ENCODE data around the gene CMAS. TPM values are rescaled to one million over a fixed set of nuclear protein-coding genes. Genes with fewer than 3 reads are reported as not detected.
"Not testable (repeated sequence)": the region's sequence is repeated elsewhere in the genome, so short reads cannot be mapped to it uniquely, and the experiment has no call there.

The CMAS gene
- total and polyA plus RNA-seq, 4 experiments from 2014 or later = 20.1 to 54.0 (median 32.7) TPM

- H3K27me3 ChIP-seq (ENCODE audit: insufficient read depth, low read length) = no peaks in the 10 kb centered on the region
- H3K27me3 Mint-ChIP-seq = no peaks in the 10 kb centered on the region
- H3K27ac ChIP-seq (ENCODE audit: low read depth, low read length) = peak overlapping the region; percentile 75
- peak overlapping the region; percentile 90 to 98 (median 96) for H3K4me3 Mint-ChIP-seq
- no peaks in the 10 kb centered on the region for H3K9me3 ChIP-seq (ENCODE audit: control insufficient read depth in 1 of 2, low read length in 2 of 2)
- peaks cover 35% of the 10 kb centered on the region for H3K4me1 ChIP-seq (ENCODE audit: insufficient read depth, low read length)
- POLR2A ChIA-PET (ENCODE audit: partially characterized antibody) = interaction anchor here (1.5 to 2.6 kb wide), 4 partner anchors 10 to 497 kb away, joined by 6 to 16 read pairs (median 11); partner anchors contain the start of genes C2CD5 and LDHB
- DNase-seq = no peak
- H3K36me3 ChIP-seq (ENCODE audit: insufficient read depth, low read length) = no peaks in the 10 kb centered on the region
- peaks cover 35 to 54% (median 42%) of the 10 kb centered on the region in 4 donors for H3K4me1 Mint-ChIP-seq
- peak overlapping the region; percentile 87 to 91 for H3K4me3 ChIP-seq (ENCODE audit: low read length in 2 of 2)
- peaks cover 5 to 6% of the 10 kb centered on the region in 2 donors for H3K36me3 Mint-ChIP-seq
- intact Hi-C loops (cut with micrococcal nuclease) = loop anchor here (1.0 to 5.0 kb wide), 4 partner anchors 288 to 580 kb away; partner anchors contain the start of genes C2CD5, ETNK1, GOLT1B and RECQL
- CTCF ChIA-PET (ENCODE audit: partially characterized antibody) = interaction anchor here (0.8 to 2.5 kb wide), 6 partner anchors 10 to 482 kb away, joined by 3 to 7 read pairs (median 3); no protein-coding TSS in a partner anchor
- no peaks in the 10 kb centered on the region for H3K9me3 Mint-ChIP-seq
- peak overlapping the region; percentile 85 to 95 (median 91) for H3K27ac Mint-ChIP-seq
Measured at GRCh38 chr12:22046968-22047390, 961 bp downstream of the CMAS start.

GRCh38 chr12:22047494-22047893 is 1.5 kb downstream of the CMAS start:
- Mint-ChIP-seq H3K36me3 (peaks cover 5 to 6% of the 10 kb centered on the region in 2 donors), H3K4me1 (peaks cover 35 to 54% (median 42%) of the 10 kb centered on the region in 4 donors)

GRCh38 chr12:22048351-22049041 is 2.5 kb downstream of the CMAS start:
- no peak overlapping the region for H3K4me3 ChIP-seq (ENCODE audit: low read length in 2 of 2)
- H3K27me3 ChIP-seq (ENCODE audit: insufficient read depth, low read length) = no peaks in the 10 kb centered on the region
- no peaks in the 10 kb centered on the region for H3K27me3 Mint-ChIP-seq
- peaks cover 35 to 54% (median 43%) of the 10 kb centered on the region in 4 donors for H3K4me1 Mint-ChIP-seq
- POLR2A ChIA-PET (ENCODE audit: partially characterized antibody) = no interaction called here
- H3K4me3 Mint-ChIP-seq = peak overlapping the region in 5 of 8 donors; percentile 13 to 69 (median 48)
- H3K9me3 ChIP-seq (ENCODE audit: control insufficient read depth in 1 of 2, low read length in 2 of 2) = no peaks in the 10 kb centered on the region
- no peak overlapping the region for H3K27ac ChIP-seq (ENCODE audit: low read depth, low read length)
- CTCF ChIA-PET (ENCODE audit: partially characterized antibody) = interaction anchor here (1.0 kb wide), 1 partner anchor 352 kb away, joined by 4 read pairs; no protein-coding TSS in a partner anchor
- H3K4me1 ChIP-seq (ENCODE audit: insufficient read depth, low read length) = peaks cover 35% of the 10 kb centered on the region
- no peaks in the 10 kb centered on the region for H3K36me3 ChIP-seq (ENCODE audit: insufficient read depth, low read length)
- no peak for DNase-seq
- peaks cover 5 to 6% of the 10 kb centered on the region in 2 donors for H3K36me3 Mint-ChIP-seq
- intact Hi-C loops (cut with micrococcal nuclease) = loop anchor here (5.0 kb wide), 1 partner anchor 579 kb away; the partner anchor contains the start of gene ETNK1
- peak overlapping the region in 2 of 7 donors; percentile 20 to 53 for H3K27ac Mint-ChIP-seq
- no peaks in the 10 kb centered on the region for H3K9me3 Mint-ChIP-seq

More at GRCh38 chr12:22047494-22047893, 1.5 kb downstream of the CMAS start:
- Histone ChIP-seq H3K36me3 (ENCODE audit: insufficient read depth, low read length) (no peaks in the 10 kb centered on the region), H3K27ac (ENCODE audit: low read depth, low read length) (no peak overlapping the region), H3K27me3 (ENCODE audit: insufficient read depth, low read length) (no peaks in the 10 kb centered on the region), H3K9me3 (ENCODE audit: control insufficient read depth in 1 of 2, low read length in 2 of 2) (no peaks in the 10 kb centered on the region), H3K4me3 (ENCODE audit: low read length in 2 of 2) (no peak overlapping the region), H3K4me1 (ENCODE audit: insufficient read depth, low read length) (peaks cover 35% of the 10 kb centered on the region)
- no peak for DNase-seq
- ChIA-PET POLR2A (ENCODE audit: partially characterized antibody) (interaction anchor here (2.0 to 2.6 kb wide), 2 partner anchors 288 to 497 kb away, joined by 9 to 13 read pairs; partner anchors contain the start of gene C2CD5), CTCF (ENCODE audit: partially characterized antibody) (interaction anchor here (1.0 to 2.5 kb wide), 4 partner anchors 53 to 482 kb away, joined by 3 to 7 read pairs (median 4); no protein-coding TSS in a partner anchor)
- Mint-ChIP-seq H3K4me3 (peak overlapping the region in 7 of 8 donors; percentile 4 to 98 (median 95)), H3K9me3 (no peaks in the 10 kb centered on the region), H3K27me3 (no peaks in the 10 kb centered on the region), H3K27ac (peak overlapping the region in 3 of 7 donors; percentile 22 to 87 (median 55))
- intact Hi-C loops (cut with micrococcal nuclease) = loop anchor here (2.0 to 5.0 kb wide), 2 partner anchors 547 to 580 kb away; partner anchors contain the start of genes ETNK1, GOLT1B and RECQL

- Histone ChIP-seq H3K9me3 (ENCODE audit: control insufficient read depth in 1 of 2, low read length in 2 of 2) (no peaks in the 10 kb centered on the region), H3K4me3 (ENCODE audit: low read length in 2 of 2) (no peak overlapping the region), H3K36me3 (ENCODE audit: insufficient read depth, low read length) (no peaks in the 10 kb centered on the region), H3K27me3 (ENCODE audit: insufficient read depth, low read length) (no peaks in the 10 kb centered on the region), H3K4me1 (ENCODE audit: insufficient read depth, low read length) (peaks cover 35% of the 10 kb centered on the region), H3K27ac (ENCODE audit: low read depth, low read length) (no peak overlapping the region)
- Mint-ChIP-seq H3K36me3 (peaks cover 5 to 6% of the 10 kb centered on the region in 2 donors), H3K27ac (peak overlapping the region in 1 of 7 donors; percentile 25), H3K9me3 (no peaks in the 10 kb centered on the region), H3K4me1 (peaks cover 36 to 54% (median 43%) of the 10 kb centered on the region in 4 donors), H3K27me3 (no peaks in the 10 kb centered on the region), H3K4me3 (no peak overlapping the region)
- DNase-seq = no peak
- ChIA-PET CTCF (ENCODE audit: partially characterized antibody) (interaction anchor here (1.1 kb wide), 2 partner anchors 31 to 352 kb away, joined by 3 read pairs; no protein-coding TSS in a partner anchor), POLR2A (ENCODE audit: partially characterized antibody) (interaction anchor here (0.6 to 1.6 kb wide), 2 partner anchors 11 to 392 kb away, joined by 3 to 4 read pairs; partner anchors contain the start of gene LDHB)
- intact Hi-C loops (cut with micrococcal nuclease) = no loop called here
Measured at GRCh38 chr12:22050078-22050477, 4.1 kb downstream of the CMAS start.

GRCh38 chr12:22051114-22051698 is 5.2 kb downstream of the CMAS start:
- Mint-ChIP-seq H3K9me3 (no peaks in the 10 kb centered on the region), H3K27ac (peak overlapping the region in 1 of 7 donors; percentile 25), H3K4me3 (no peak overlapping the region)

GRCh38 chr12:22052994-22053393 is 7.0 kb downstream of the CMAS start:
- H3K27ac ChIP-seq (ENCODE audit: low read depth, low read length); H3K27me3 Mint-ChIP-seq; H3K4me3 Mint-ChIP-seq; H3K9me3 ChIP-seq (ENCODE audit: control insufficient read depth in 1 of 2, low read length in 2 of 2); H3K27ac Mint-ChIP-seq; DNase-seq; H3K9me3 Mint-ChIP-seq; H3K4me3 ChIP-seq (ENCODE audit: low read length in 2 of 2); intact Hi-C loops (cut with micrococcal nuclease); POLR2A ChIA-PET (ENCODE audit: partially characterized antibody); H3K27me3 ChIP-seq (ENCODE audit: insufficient read depth, low read length); CTCF ChIA-PET (ENCODE audit: partially characterized antibody): not testable (repeated sequence)
- Mint-ChIP-seq H3K36me3 (peaks cover 20 to 21% of the 10 kb centered on the region in 2 donors), H3K4me1 (peaks cover 24 to 34% (median 29%) of the 10 kb centered on the region in 4 donors)
- peaks cover 17% of the 10 kb centered on the region for H3K36me3 ChIP-seq (ENCODE audit: insufficient read depth, low read length)
- peaks cover 20% of the 10 kb centered on the region for H3K4me1 ChIP-seq (ENCODE audit: insufficient read depth, low read length)

More at GRCh38 chr12:22051114-22051698, 5.2 kb downstream of the CMAS start:
- no peaks in the 10 kb centered on the region for H3K9me3 ChIP-seq (ENCODE audit: control insufficient read depth in 1 of 2, low read length in 2 of 2)
- no peak overlapping the region for H3K27ac ChIP-seq (ENCODE audit: low read depth, low read length)
- ChIA-PET POLR2A (ENCODE audit: partially characterized antibody) (interaction anchor here (1.6 kb wide), 1 partner anchor 394 kb away, joined by 4 read pairs; the partner anchor contains the start of gene LDHB), CTCF (ENCODE audit: partially characterized antibody) (interaction anchor here (1.1 kb wide), 2 partner anchors 30 to 353 kb away, joined by 3 read pairs; no protein-coding TSS in a partner anchor)
- intact Hi-C loops (cut with micrococcal nuclease) = no loop called here
- H3K4me3 ChIP-seq (ENCODE audit: low read length in 2 of 2) = no peak overlapping the region
- peaks cover 35% of the 10 kb centered on the region for H3K4me1 ChIP-seq (ENCODE audit: insufficient read depth, low read length)
- Mint-ChIP-seq H3K36me3 (peaks cover 9 to 15% of the 10 kb centered on the region in 2 donors), H3K4me1 (peaks cover 32 to 49% (median 43%) of the 10 kb centered on the region in 4 donors), H3K27me3 (no peaks in the 10 kb centered on the region)
- no peaks in the 10 kb centered on the region for H3K27me3 ChIP-seq (ENCODE audit: insufficient read depth, low read length)
- peaks cover 9% of the 10 kb centered on the region for H3K36me3 ChIP-seq (ENCODE audit: insufficient read depth, low read length)
- no peak for DNase-seq
